NCI-H2107 treated with DMSO at 0.1 percent for 48 hours (cell line): ENCODE measurements around the gene TUBGCP2.
"Not testable (repeated sequence)": the region's sequence is repeated elsewhere in the genome, so short reads cannot be mapped to it uniquely, and the experiment has no call there.

Experiments used
- DNase-seq: peaks from one replicate; lab custom pipeline; 2025; ENCODE audit not compliant: unreplicated experiment; lab: John Stamatoyannopoulos, UW

Gene TUBGCP2

GRCh38 chr10:133249975-133250754 lies 58.5 kb downstream of the TUBGCP2 start:
- DNase-seq: no peak

- no peak for DNase-seq
Observed at GRCh38 chr10:133249094-133249780, 59.4 kb downstream of the TUBGCP2 start.

- DNase-seq: no peak
Observed at GRCh38 chr10:133248334-133248715, 60.3 kb downstream of the TUBGCP2 start.

GRCh38 chr10:133247681-133248333 lies 60.9 kb downstream of the TUBGCP2 start:
- DNase-seq: no peak

GRCh38 chr10:133246236-133246626 lies 62.4 kb downstream of the TUBGCP2 start:
- no peak for DNase-seq

DNA sequence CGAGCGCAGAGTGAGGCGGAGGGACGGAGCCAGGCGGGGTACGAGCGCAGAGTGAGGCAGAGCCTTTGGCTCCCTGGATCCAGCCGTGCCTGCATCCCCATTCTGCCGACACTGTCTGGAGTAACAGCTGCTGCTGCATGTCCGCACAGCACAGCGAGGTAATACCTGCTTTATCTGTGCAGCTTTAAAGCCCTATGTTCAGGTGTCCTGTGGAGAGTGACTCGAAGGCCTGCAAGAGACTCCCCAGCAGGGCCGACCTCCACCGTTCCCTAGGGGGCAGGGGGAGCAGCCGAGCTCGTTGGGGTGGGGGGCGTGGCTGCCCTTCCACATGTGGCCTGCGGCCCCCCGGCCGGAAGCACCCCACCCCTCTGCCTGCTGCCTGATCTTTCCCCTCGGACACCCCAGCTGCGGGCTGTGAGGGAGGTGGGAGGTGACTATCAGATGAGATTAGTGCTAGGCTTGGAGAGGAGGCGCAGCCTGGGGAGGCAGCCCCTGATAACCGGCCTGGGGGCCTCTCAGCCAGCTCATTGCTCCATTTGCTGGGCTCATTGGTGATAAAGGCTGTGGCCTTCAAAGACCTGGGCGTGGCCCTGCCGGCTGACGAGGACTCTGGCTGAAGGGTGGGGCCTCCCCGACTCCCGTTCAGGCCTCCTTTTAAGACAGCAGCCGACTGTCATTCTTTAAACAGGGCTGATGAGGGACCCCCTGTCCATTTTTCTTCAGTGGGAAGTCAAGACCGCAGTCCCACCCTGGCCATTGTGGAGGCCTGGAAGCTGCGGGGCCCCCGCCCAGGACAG lies 63.0 kb downstream of the TUBGCP2 start:
- DNase-seq: no peak

DNA sequence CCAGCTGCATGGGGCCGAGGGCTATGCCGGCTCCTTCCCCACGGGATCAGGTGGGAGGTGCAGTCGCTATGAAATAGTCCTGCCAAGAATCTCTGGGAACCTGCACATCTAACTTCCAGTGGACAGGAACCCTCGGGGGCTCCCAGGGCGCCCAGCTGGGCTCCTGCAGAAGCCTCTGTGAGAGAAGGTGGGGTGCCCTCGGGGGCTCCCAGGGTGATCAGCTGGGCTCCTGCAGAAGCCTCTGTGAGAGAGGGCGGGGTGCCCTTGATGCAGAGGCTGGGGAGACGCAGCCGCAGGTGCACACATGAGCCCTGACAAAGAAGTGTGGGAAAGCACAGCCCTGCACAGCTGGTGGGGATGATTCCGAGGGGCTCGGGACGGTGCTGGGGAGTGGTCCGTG lies 65.1 kb downstream of the TUBGCP2 start:
- no peak for DNase-seq

GRCh38 chr10:133242611-133243356 lies 65.9 kb downstream of the TUBGCP2 start:
- DNase-seq: no peak

- DNase-seq: no peak
Observed at GRCh38 chr10:133241501-133242205, 67.0 kb downstream of the TUBGCP2 start.

GRCh38 chr10:133239990-133240389 lies 68.7 kb downstream of the TUBGCP2 start:
- no peak for DNase-seq

GRCh38 chr10:133238466-133238804 lies 70.2 kb downstream of the TUBGCP2 start:
- no peak for DNase-seq

DNA sequence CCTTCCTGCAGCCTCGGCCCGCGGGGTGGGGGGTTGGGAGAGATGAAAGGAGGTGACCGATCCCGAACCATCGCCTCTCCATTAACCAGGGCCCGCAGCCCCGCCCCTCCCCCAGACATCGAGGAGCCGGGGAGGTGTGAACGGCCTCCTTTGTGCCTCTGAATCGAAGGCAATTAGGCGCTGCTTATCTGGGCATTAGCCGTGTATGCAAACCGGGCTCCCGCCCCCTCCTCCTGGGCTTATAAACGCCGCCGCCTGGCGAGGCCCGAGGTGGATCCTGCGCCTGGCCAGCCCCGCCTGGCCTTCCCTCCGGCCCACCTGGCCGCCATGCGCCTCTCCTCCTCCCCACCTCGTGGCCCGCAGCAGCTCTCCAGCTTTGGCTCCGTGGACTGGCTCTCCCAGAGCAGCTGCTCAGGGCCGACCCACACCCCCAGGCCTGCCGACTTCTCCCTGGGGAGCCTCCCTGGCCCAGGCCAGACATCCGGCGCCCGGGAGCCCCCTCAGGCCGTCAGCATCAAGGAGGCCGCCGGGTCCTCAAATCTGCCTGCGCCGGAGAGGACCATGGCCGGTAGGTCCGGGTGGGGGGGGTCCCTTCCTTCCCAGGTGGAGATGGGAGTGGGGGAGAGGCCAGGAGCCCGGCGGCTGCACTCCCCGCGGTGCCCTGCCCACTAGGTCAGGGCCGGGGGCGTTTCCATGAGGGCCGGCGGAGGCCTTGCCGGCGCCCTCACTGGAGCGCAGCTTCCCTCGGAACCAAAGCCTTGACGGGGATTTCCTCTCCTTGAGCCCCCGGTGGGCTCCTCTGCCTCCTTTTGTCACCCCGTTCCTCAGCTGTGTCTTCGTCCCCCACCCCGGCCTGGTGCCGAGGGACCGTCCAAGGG lies 70.8 kb downstream of the TUBGCP2 start, which contains the start of gene VENTX:
Gene VENTX (plus strand): TSS at position 268 of the 878 bp plus-strand sequence. CDS start 60 bp downstream, at position 328.
- DNase-seq: no peak

DNA sequence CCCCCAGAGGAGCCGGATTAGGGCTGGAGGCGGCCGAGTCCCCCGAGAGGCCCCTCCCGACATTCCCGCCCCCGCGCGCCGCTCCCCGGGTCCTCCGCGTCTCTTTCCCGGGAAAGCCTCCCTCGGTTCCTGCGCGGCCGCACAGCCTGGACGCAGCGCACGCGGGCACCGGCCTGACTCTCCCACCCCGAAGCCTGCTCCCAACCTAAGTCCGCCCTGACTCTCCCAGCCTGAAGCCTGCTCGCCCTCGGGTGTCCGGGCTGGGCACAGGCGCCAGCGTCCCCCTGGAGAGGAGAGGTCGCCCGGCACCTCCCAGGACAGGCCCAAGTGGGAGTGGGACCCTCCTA lies 71.5 kb downstream of the TUBGCP2 start:
- no peak for DNase-seq

- no peak for DNase-seq
Observed at GRCh38 chr10:133236401-133237240, 72.1 kb downstream of the TUBGCP2 start.

DNA sequence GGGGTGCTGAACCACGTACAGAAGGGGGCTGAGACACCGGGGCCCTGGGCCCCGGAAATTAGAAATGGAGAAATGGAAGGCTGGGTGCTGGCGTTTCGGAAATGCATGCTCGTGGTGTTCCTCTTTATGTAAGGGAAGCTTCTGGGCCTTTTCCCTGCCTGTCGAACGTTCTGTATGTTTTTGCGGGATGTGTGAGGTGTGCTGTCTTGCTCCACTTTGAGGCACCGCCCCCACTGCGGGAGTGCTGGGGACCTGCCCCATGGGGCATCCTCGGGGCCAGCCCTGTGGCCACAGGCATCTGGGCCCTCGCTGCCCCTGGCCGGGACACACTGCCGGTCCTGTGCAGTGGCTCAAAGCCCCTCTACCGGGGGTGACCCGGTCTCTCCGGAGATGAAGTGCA lies 72.7 kb downstream of the TUBGCP2 start:
- no peak for DNase-seq

- no peak for DNase-seq
Observed at GRCh38 chr10:133235265-133235855, 73.3 kb downstream of the TUBGCP2 start.

- not testable (repeated sequence) for DNase-seq
Observed at GRCh38 chr10:133234796-133235195, 73.9 kb downstream of the TUBGCP2 start.
